ENCODE measurements around the gene TNFSF13.

Gene TNFSF13

DNA sequence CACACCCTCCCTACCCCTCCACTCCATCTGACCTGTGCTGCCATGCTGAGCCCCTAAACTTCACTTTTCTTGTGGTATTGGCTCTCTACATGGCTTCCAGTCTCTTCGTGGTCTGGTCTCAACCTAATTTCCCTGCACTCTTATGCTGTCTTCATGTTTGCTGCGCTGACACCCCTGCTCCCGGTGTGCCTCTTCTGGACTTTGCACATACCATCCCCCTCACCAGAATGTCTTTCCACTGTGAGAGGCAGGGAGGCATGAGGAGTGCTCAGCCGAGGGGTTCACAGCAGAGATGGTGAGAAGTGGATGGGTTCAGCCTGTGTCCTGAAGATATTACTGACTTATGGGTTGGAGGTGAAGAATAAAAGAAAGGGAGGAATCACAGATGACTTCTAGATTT lies 7.2 kb upstream of the TNFSF13 start:
- Histone ChIP-seq H3K9me3 (ENCODE audit: control insufficient read depth in 1 of 2, low read length in 2 of 2) (no peaks in the 10 kb centered on the region), H3K27me3 (ENCODE audit: control insufficient read depth in 1 of 2, insufficient read depth in 2 of 2, low read length in 2 of 2) (no peaks in the 10 kb centered on the region), H3K27ac (ENCODE audit: low read depth, low read length) (no peak overlapping the region), H3K4me3 (ENCODE audit: low read depth in 1 of 2, low read length in 2 of 2) (no peak overlapping the region), H3K4me1 (ENCODE audit: control insufficient read depth in 1 of 2, insufficient read depth in 2 of 2, low read length in 2 of 2) (peaks cover 34 to 37% of the 10 kb centered on the region in 2 donors), H3K9ac (ENCODE audit: low read depth in 1 of 2, low read length in 2 of 2) (no peak overlapping the region), H3K36me3 (ENCODE audit: control insufficient read depth in 1 of 2, insufficient read depth in 2 of 2, low read length in 2 of 2) (no peaks in the 10 kb centered on the region)

DNA sequence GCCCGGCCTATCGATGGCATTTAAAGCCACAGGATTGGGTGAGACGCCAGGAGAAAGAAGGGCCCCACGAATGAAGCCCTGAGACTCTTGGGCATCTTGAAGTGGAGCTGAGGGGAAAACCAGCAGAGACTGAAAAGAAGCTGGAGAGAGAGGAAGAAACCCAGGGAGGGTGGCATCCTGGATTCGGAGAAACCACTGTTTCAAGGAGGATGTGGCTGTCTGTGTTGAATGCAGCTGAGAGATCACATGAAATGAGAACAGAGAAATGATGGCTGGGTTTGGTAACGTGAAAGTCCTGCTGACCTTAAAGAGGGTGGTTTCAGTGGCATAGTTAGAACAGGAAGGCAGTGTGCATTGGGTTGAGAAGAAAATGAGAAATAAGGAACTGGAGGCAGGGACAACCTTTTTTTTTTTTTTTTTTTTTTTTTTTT lies 5.9 kb upstream of the TNFSF13 start:
- Histone ChIP-seq H3K36me3 (ENCODE audit: control insufficient read depth in 1 of 2, insufficient read depth in 2 of 2, low read length in 2 of 2) (no peaks in the 10 kb centered on the region), H3K4me1 (ENCODE audit: control insufficient read depth in 1 of 2, insufficient read depth in 2 of 2, low read length in 2 of 2) (peaks cover 39 to 48% of the 10 kb centered on the region in 2 donors), H3K4me3 (ENCODE audit: low read depth in 1 of 2, low read length in 2 of 2) (no peak overlapping the region), H3K9ac (ENCODE audit: low read depth in 1 of 2, low read length in 2 of 2) (peak overlapping the region in 1 of 2 donors; percentile 10), H3K9me3 (ENCODE audit: control insufficient read depth in 1 of 2, low read length in 2 of 2) (no peaks in the 10 kb centered on the region), H3K27ac (ENCODE audit: low read depth, low read length) (no peak overlapping the region), H3K27me3 (ENCODE audit: control insufficient read depth in 1 of 2, insufficient read depth in 2 of 2, low read length in 2 of 2) (no peaks in the 10 kb centered on the region)

DNA sequence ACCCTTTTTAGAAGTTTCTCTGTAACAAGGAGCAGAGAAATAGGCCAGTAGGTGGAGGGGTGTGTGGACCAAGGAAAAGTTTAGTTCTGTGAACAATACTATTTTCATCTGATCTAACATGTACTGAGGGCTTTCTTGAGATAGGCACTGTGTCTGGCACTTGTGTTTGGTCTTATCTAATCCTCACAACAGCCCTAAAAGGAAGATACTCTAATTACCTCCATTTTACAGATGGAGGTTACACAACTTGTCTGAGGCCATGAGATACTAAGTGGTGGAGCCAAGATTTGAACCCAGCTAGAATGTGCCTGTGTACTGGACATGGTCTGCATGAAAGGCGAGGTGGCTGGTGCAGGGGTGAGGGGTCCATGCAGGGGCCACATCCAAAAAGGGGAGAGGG lies 5.2 kb upstream of the TNFSF13 start:
- Histone ChIP-seq H3K9ac (ENCODE audit: low read depth in 1 of 2, low read length in 2 of 2) (no peak overlapping the region), H3K4me3 (ENCODE audit: low read depth in 1 of 2, low read length in 2 of 2) (no peak overlapping the region), H3K4me1 (ENCODE audit: control insufficient read depth in 1 of 2, insufficient read depth in 2 of 2, low read length in 2 of 2) (peaks cover 44 to 53% of the 10 kb centered on the region in 2 donors), H3K27me3 (ENCODE audit: control insufficient read depth in 1 of 2, insufficient read depth in 2 of 2, low read length in 2 of 2) (no peaks in the 10 kb centered on the region), H3K9me3 (ENCODE audit: control insufficient read depth in 1 of 2, low read length in 2 of 2) (no peaks in the 10 kb centered on the region), H3K36me3 (ENCODE audit: control insufficient read depth in 1 of 2, insufficient read depth in 2 of 2, low read length in 2 of 2) (no peaks in the 10 kb centered on the region), H3K27ac (ENCODE audit: low read depth, low read length) (no peak overlapping the region)

DNA sequence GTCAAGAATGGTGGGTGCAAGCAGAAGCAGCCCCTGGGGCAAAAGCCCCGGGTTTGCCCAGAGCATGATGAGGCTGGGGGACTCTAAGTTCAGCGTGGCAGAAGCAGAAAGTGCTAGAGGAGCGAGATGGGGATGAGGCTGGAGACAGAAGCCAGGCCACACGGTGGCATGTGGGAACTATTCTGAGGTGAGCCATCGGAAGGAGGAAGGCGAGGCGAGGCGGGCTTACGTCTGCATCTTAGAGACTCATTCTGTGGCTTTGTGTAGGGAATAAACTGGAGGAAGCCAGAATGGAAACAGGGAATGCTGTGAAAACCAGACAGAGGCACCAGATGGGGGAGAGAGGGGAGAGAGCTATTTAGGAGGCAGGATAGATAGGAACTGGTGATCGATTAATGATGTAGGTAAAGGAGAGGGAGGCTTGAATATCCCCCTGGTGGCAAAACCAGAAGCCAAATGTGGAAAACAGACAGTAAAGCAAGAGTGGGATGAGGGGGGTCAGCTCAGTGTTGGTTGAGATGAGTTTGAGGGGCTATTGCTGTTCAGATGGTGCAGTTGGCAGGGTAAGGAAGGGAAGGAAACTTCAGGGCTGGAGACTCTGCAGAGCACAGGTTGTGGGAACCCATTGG lies 3.1 kb upstream of the TNFSF13 start:
- no peaks in the 10 kb centered on the region for H3K9me3 ChIP-seq (ENCODE audit: control insufficient read depth in 1 of 2, low read length in 2 of 2)
- peaks cover 49 to 54% of the 10 kb centered on the region in 2 donors for H3K4me1 ChIP-seq (ENCODE audit: control insufficient read depth in 1 of 2, insufficient read depth in 2 of 2, low read length in 2 of 2)
- no peaks in the 10 kb centered on the region for H3K36me3 ChIP-seq (ENCODE audit: control insufficient read depth in 1 of 2, insufficient read depth in 2 of 2, low read length in 2 of 2)
- no peak overlapping the region for H3K4me3 ChIP-seq (ENCODE audit: low read depth in 1 of 2, low read length in 2 of 2)
- H3K9ac ChIP-seq (ENCODE audit: low read depth in 1 of 2, low read length in 2 of 2), result no peak overlapping the region
- H3K27ac ChIP-seq (ENCODE audit: low read depth, low read length), result no peak overlapping the region
- no peaks in the 10 kb centered on the region for H3K27me3 ChIP-seq (ENCODE audit: control insufficient read depth in 1 of 2, insufficient read depth in 2 of 2, low read length in 2 of 2)

DNA sequence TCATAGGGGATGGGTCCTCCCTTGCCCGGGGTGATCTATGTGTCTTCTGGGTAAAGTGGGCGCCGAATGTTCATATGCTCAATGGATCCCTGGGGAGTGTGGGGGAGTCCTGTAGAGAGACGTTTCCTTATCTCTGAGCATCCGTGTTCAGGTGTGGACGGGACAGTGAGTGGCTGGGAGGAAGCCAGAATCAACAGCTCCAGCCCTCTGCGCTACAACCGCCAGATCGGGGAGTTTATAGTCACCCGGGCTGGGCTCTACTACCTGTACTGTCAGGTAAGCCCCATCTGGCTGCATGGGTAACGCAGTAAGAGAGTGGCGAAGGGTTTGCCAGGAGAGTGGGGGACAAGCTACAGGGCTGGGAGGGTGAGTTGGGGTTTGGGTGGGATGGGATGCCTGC lies 1.9 kb upstream of the TNFSF13 start:
- Histone ChIP-seq H3K9ac (ENCODE audit: low read depth in 1 of 2, low read length in 2 of 2) (peak overlapping the region; percentile 71 to 83), H3K4me3 (ENCODE audit: low read depth in 1 of 2, low read length in 2 of 2) (peak overlapping the region; percentile 69 to 71), H3K27ac (ENCODE audit: low read depth, low read length) (peak overlapping the region; percentile 87), H3K36me3 (ENCODE audit: control insufficient read depth in 1 of 2, insufficient read depth in 2 of 2, low read length in 2 of 2) (no peaks in the 10 kb centered on the region), H3K4me1 (ENCODE audit: control insufficient read depth in 1 of 2, insufficient read depth in 2 of 2, low read length in 2 of 2) (peaks cover 42 to 52% of the 10 kb centered on the region in 2 donors), H3K9me3 (ENCODE audit: control insufficient read depth in 1 of 2, low read length in 2 of 2) (no peaks in the 10 kb centered on the region), H3K27me3 (ENCODE audit: control insufficient read depth in 1 of 2, insufficient read depth in 2 of 2, low read length in 2 of 2) (no peaks in the 10 kb centered on the region)

DNA sequence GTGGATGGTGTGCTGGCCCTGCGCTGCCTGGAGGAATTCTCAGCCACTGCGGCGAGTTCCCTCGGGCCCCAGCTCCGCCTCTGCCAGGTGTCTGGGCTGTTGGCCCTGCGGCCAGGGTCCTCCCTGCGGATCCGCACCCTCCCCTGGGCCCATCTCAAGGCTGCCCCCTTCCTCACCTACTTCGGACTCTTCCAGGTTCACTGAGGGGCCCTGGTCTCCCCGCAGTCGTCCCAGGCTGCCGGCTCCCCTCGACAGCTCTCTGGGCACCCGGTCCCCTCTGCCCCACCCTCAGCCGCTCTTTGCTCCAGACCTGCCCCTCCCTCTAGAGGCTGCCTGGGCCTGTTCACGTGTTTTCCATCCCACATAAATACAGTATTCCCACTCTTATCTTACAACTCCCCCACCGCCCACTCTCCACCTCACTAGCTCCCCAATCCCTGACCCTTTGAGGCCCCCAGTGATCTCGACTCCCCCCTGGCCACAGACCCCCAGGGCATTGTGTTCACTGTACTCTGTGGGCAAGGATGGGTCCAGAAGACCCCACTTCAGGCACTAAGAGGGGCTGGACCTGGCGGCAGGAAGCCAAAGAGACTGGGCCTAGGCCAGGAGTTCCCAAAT lies 1.3 kb upstream of the TNFSF13 start:
- Histone ChIP-seq H3K36me3 (ENCODE audit: control insufficient read depth in 1 of 2, insufficient read depth in 2 of 2, low read length in 2 of 2) (no peaks in the 10 kb centered on the region), H3K9ac (ENCODE audit: low read depth in 1 of 2, low read length in 2 of 2) (peak overlapping the region; percentile 71 to 83), H3K27me3 (ENCODE audit: control insufficient read depth in 1 of 2, insufficient read depth in 2 of 2, low read length in 2 of 2) (no peaks in the 10 kb centered on the region), H3K4me3 (ENCODE audit: low read depth in 1 of 2, low read length in 2 of 2) (peak overlapping the region; percentile 69 to 71), H3K9me3 (ENCODE audit: control insufficient read depth in 1 of 2, low read length in 2 of 2) (no peaks in the 10 kb centered on the region), H3K27ac (ENCODE audit: low read depth, low read length) (peak overlapping the region; percentile 87), H3K4me1 (ENCODE audit: control insufficient read depth in 1 of 2, insufficient read depth in 2 of 2, low read length in 2 of 2) (peaks cover 42 to 50% of the 10 kb centered on the region in 2 donors)

DNA sequence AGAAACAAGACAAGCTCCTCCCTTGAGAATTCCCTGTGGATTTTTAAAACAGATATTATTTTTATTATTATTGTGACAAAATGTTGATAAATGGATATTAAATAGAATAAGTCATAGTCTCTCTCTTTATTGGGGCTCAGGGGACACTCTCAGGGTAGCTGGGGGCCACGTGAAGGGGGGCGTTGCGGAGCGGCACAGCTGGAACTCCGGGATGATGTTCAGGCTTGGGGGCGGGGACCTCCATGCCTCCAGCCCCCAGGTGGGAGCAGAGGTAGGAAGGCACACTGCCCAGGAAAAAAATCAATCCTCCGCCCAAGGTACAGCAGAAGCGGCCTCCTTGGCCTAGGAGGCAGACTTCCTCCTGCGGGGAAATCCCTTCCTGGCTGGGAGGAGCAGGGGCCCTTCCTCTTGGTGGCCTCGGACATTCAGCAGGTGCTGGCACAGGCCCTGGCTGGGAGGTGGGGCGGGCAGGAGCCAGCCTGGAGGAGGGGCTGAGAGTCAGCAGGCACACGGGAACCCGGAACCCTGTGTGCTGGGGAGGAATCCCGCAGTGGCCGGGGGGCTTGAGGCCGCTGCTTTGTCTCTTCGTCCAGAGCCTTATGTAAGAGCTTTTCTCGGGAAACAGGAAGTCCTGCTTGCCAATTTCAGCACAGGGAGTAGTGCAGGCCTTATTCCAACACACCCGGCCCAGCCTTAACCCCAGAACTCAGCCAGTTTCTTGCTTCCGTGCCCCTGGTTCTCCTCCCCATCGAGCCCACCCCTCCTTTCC lies 591 bp upstream of the TNFSF13 start:
- Histone ChIP-seq H3K27me3 (ENCODE audit: control insufficient read depth in 1 of 2, insufficient read depth in 2 of 2, low read length in 2 of 2) (no peaks in the 10 kb centered on the region), H3K9ac (ENCODE audit: low read depth in 1 of 2, low read length in 2 of 2) (peak overlapping the region; percentile 71 to 83), H3K4me3 (ENCODE audit: low read depth in 1 of 2, low read length in 2 of 2) (peak overlapping the region; percentile 71 to 90), H3K4me1 (ENCODE audit: control insufficient read depth in 1 of 2, insufficient read depth in 2 of 2, low read length in 2 of 2) (peaks cover 49 to 57% of the 10 kb centered on the region in 2 donors), H3K9me3 (ENCODE audit: control insufficient read depth in 1 of 2, low read length in 2 of 2) (no peaks in the 10 kb centered on the region), H3K36me3 (ENCODE audit: control insufficient read depth in 1 of 2, insufficient read depth in 2 of 2, low read length in 2 of 2) (no peaks in the 10 kb centered on the region), H3K27ac (ENCODE audit: low read depth, low read length) (peak overlapping the region; percentile 98)

DNA sequence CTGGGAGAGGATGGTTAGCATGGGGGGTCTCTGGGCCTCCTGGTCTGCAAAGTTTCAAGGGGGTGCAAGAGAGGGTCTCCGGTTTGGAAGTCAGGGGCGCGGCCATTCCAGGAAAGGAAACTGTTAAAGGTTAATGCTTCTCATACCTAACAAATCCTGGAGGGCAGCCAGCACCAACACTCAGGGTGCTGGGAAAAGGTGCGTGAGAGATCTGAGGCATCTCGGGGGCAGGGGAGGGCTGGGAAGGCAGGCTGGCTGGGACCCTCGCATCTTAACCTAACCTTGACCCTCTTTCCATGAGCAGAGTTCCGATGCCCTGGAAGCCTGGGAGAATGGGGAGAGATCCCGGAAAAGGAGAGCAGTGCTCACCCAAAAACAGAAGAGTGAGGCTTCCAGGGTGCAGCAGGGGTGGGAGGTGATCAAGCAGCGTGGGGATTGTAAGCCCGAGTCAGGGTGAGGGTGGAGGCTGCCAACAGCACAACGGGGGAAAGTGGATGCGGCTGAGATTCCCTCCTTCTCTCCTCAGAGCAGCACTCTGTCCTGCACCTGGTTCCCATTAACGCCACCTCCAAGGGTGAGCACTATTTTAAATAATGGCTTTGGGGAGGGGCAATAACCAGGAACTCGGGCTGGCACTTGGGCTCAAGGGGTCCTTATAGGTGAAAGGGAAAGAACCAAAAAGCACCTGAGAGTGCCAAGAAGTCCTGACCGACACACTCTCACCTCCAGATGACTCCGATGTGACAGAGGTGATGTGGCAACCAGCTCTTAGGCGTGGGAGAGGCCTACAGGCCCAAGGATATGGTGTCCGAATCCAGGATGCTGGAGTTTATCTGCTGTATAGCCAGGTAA lies 996 bp downstream of the TNFSF13 start:
- Histone ChIP-seq H3K9me3 (ENCODE audit: control insufficient read depth in 1 of 2, low read length in 2 of 2) (no peaks in the 10 kb centered on the region), H3K27me3 (ENCODE audit: control insufficient read depth in 1 of 2, insufficient read depth in 2 of 2, low read length in 2 of 2) (no peaks in the 10 kb centered on the region), H3K4me3 (ENCODE audit: low read depth in 1 of 2, low read length in 2 of 2) (peak overlapping the region; percentile 71 to 90), H3K4me1 (ENCODE audit: control insufficient read depth in 1 of 2, insufficient read depth in 2 of 2, low read length in 2 of 2) (peaks cover 47 to 64% of the 10 kb centered on the region in 2 donors), H3K36me3 (ENCODE audit: control insufficient read depth in 1 of 2, insufficient read depth in 2 of 2, low read length in 2 of 2) (peaks cover 3 to 9% of the 10 kb centered on the region in 2 donors), H3K27ac (ENCODE audit: low read depth, low read length) (peak overlapping the region; percentile 98), H3K9ac (ENCODE audit: low read depth in 1 of 2, low read length in 2 of 2) (peak overlapping the region; percentile 71 to 83)

DNA sequence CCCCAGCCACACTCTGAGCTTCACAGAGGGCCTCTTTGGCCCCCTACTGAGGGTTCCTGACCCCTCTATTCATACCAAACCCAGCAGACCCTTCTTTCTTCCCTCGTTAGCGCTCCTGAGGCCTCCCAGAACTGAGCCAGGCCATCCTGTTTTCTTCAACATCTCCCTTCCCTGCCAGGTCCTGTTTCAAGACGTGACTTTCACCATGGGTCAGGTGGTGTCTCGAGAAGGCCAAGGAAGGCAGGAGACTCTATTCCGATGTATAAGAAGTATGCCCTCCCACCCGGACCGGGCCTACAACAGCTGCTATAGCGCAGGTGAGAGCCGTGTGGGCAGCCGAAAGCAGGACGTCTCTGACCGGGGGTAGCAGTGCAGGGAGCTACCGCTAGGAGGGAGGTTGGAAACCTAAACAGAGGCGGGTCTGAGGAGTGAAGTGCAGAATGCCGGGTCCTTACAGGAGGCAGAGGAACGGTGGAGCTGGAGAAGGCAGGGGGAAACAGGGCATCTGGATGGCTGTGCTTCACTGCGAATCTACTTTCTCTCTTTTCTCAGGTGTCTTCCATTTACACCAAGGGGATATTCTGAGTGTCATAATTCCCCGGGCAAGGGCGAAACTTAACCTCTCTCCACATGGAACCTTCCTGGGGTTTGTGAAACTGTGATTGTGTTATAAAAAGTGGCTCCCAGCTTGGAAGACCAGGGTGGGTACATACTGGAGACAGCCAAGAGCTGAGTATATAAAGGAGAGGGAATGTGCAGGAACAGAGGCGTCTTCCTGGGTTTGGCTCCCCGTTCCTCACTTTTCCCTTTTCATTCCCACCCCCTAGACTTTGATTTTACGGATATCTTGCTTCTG lies 1.9 kb downstream of the TNFSF13 start:
- Histone ChIP-seq H3K9me3 (ENCODE audit: control insufficient read depth in 1 of 2, low read length in 2 of 2) (no peaks in the 10 kb centered on the region), H3K36me3 (ENCODE audit: control insufficient read depth in 1 of 2, insufficient read depth in 2 of 2, low read length in 2 of 2) (peaks cover 11 to 17% of the 10 kb centered on the region in 2 donors), H3K9ac (ENCODE audit: low read depth in 1 of 2, low read length in 2 of 2) (peak overlapping the region; percentile 71 to 83), H3K27ac (ENCODE audit: low read depth, low read length) (peak overlapping the region; percentile 98), H3K4me3 (ENCODE audit: low read depth in 1 of 2, low read length in 2 of 2) (peak overlapping the region; percentile 71 to 90), H3K4me1 (ENCODE audit: control insufficient read depth in 1 of 2, insufficient read depth in 2 of 2, low read length in 2 of 2) (peaks cover 47 to 64% of the 10 kb centered on the region in 2 donors), H3K27me3 (ENCODE audit: control insufficient read depth in 1 of 2, insufficient read depth in 2 of 2, low read length in 2 of 2) (no peaks in the 10 kb centered on the region)
